Astrocyte of the spinal cord (primary cell): ENCODE measurements around the gene MAP4K4.

ENCODE experiments used
- DNase-seq: peaks from one replicate; pipeline ENCODE4 v3.0.0; 2011; ENCODE audit warnings: low read depth, low spot score
- H3K4me3 ChIP-seq: 2 replicates; pipeline ENCODE4 v1.5.1; 2011; ENCODE audit warnings: low read depth, mild to moderate bottlenecking, low read length, moderate library complexity
- CTCF ChIP-seq: IDR thresholded peaks from 2 replicates; pipeline ENCODE4 v1.5.1; 2012; ENCODE audit warnings: low read depth, mild to moderate bottlenecking, low read length, inconsistent platforms
- in situ Hi-C: cut with HindIII; loops from 2 replicates; pipeline ENCODE4 v1.10.0; 2017; ENCODE audit warnings: low sequenced_read_pairs

The MAP4K4 gene

GRCh38 chr2:101728865-101729264 is 31.4 kb downstream of the MAP4K4 start:
- no peak for DNase-seq
- in situ Hi-C loops: no loop called here
- no peak for TF ChIP-seq CTCF
- no peak overlapping the region for H3K4me3 ChIP-seq

GRCh38 chr2:101729521-101730190 is 32.1 kb downstream of the MAP4K4 start:
- H3K4me3 ChIP-seq: no peak overlapping the region
- in situ Hi-C loops: no loop called here
- DNase-seq: no peak
- no peak for TF ChIP-seq CTCF

GRCh38 chr2:101731221-101732054 is 33.9 kb downstream of the MAP4K4 start:
- no peak for TF ChIP-seq CTCF
- DNase-seq: no peak
- in situ Hi-C loops: no loop called here

GRCh38 chr2:101732199-101732598 is 34.7 kb downstream of the MAP4K4 start:
- no peak for DNase-seq
- in situ Hi-C loops: no loop called here
- no peak for TF ChIP-seq CTCF
- H3K4me3 ChIP-seq: no peak overlapping the region

More at GRCh38 chr2:101731221-101732054, 33.9 kb downstream of the MAP4K4 start:
- no peak overlapping the region for H3K4me3 ChIP-seq

- in situ Hi-C loops: no loop called here
- no peak for TF ChIP-seq CTCF
- DNase-seq: no peak
- H3K4me3 ChIP-seq: no peak overlapping the region
Measured at GRCh38 chr2:101732773-101733256, 35.3 kb downstream of the MAP4K4 start.

- no peak for DNase-seq
- H3K4me3 ChIP-seq: no peak overlapping the region
- no peak for TF ChIP-seq CTCF
- in situ Hi-C loops: no loop called here
Measured at GRCh38 chr2:101733257-101733993, 35.9 kb downstream of the MAP4K4 start.
